HEK293 (cell line): ENCODE results near the gene NCOA3.

Source experiments
- KLF16 ChIP-seq: fragments of 450-650 bp; formaldehyde crosslinking; IDR thresholded peaks from 2 replicates; pipeline ENCODE4 v1.5.1; 2017; ENCODE audit warnings: missing biosample characterization, missing genetic modification characterization
- MYNN ChIP-seq: fragments of 450-650 bp; formaldehyde crosslinking; IDR thresholded peaks from 2 replicates; pipeline ENCODE4 v1.5.1; 2016; ENCODE audit warnings: missing biosample characterization, missing genetic modification characterization, borderline replicate concordance
- ZBTB1 ChIP-seq: fragments of 450-650 bp; formaldehyde crosslinking; IDR thresholded peaks from 2 replicates; pipeline ENCODE4 v1.5.1; 2016; ENCODE audit warnings: missing biosample characterization, missing genetic modification characterization
- ZNF214 ChIP-seq: fragments of 450-650 bp; formaldehyde crosslinking; IDR thresholded peaks from 2 replicates; pipeline ENCODE4 v1.5.1; 2017; ENCODE audit warnings: missing biosample characterization, mild to moderate bottlenecking, missing genetic modification characterization, borderline replicate concordance
- ZNF585B ChIP-seq: fragments of 450-650 bp; formaldehyde crosslinking; IDR thresholded peaks from 2 replicates; pipeline ENCODE4 v1.5.1; 2016; ENCODE audit warnings: missing biosample characterization, missing genetic modification characterization
- TF ChIP-seq, protein P1 (sequence below): fragments of 450-650 bp; formaldehyde crosslinking; IDR thresholded peaks from 2 replicates; pipeline ENCODE4 v1.5.1; 2016; ENCODE audit warnings: missing biosample characterization, missing genetic modification characterization

DNA sequence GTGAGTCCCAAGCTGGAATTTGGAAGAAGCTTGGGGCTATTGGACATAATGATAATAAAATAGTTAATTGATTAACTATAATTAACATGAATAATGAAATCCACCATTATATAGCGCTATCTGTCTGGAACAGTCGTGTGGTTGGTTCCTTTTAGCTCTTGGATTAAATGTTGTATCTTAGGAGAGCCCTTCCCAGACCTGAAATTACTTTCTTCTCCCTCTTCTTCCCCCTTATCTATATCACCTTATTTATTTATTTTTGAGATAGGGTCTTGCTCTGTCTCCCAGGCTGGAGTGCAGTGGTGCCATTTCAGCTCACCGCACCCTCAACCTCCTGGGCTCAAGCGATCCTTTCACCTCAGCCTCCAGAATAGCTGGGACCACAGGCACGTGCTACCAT lies 64.6 kb downstream of the NCOA3 start:
- no peak for TF ChIP-seq KLF16
- no peak for TF ChIP-seq MYNN (tag by site-specific recombination)
- TF ChIP-seq, protein P1, sequence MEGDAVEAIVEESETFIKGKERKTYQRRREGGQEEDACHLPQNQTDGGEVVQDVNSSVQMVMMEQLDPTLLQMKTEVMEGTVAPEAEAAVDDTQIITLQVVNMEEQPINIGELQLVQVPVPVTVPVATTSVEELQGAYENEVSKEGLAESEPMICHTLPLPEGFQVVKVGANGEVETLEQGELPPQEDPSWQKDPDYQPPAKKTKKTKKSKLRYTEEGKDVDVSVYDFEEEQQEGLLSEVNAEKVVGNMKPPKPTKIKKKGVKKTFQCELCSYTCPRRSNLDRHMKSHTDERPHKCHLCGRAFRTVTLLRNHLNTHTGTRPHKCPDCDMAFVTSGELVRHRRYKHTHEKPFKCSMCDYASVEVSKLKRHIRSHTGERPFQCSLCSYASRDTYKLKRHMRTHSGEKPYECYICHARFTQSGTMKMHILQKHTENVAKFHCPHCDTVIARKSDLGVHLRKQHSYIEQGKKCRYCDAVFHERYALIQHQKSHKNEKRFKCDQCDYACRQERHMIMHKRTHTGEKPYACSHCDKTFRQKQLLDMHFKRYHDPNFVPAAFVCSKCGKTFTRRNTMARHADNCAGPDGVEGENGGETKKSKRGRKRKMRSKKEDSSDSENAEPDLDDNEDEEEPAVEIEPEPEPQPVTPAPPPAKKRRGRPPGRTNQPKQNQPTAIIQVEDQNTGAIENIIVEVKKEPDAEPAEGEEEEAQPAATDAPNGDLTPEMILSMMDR (tag by site-specific recombination): no peak
- TF ChIP-seq ZNF585B: no peak
- TF ChIP-seq ZNF214: no peak
- TF ChIP-seq ZBTB1: no peak
